WERI-Rb-1 (cell line): ENCODE measurements around the gene ROPN1L.

ENCODE experiments used
- DNase-seq: peaks from one replicate; pipeline ENCODE4 v3.0.0-alpha.2; 2020
- H3K27ac ChIP-seq: fragments of 250-450 bp; sonication (Bioruptor Pico); 2 replicates; pipeline ENCODE4 v1.5.1; 2020; ENCODE audit warnings: mild to moderate bottlenecking, moderate library complexity
- H3K27me3 ChIP-seq: fragments of 250-450 bp; sonication (Bioruptor Pico); 2 replicates; pipeline ENCODE4 v1.5.1; 2021; ENCODE audit warnings: mild to moderate bottlenecking, low read depth, moderate library complexity; ENCODE audit not compliant: insufficient read depth, severe bottlenecking
- H3K36me3 ChIP-seq: fragments of 250-450 bp; sonication (Bioruptor Pico); 2 replicates; pipeline ENCODE4 v1.5.1; 2020; ENCODE audit warnings: mild to moderate bottlenecking, moderate library complexity
- H3K4me3 ChIP-seq: 2 replicates; pipeline ENCODE4 v1.5.1; 2011; ENCODE audit warnings: low read depth, mild to moderate bottlenecking, control low read depth, low read length
- H3K9me3 ChIP-seq: fragments of 250-450 bp; sonication (Bioruptor Pico); 2 replicates; pipeline ENCODE4 v1.5.1; 2021; ENCODE audit warnings: mild to moderate bottlenecking, moderate library complexity; ENCODE audit not compliant: severe bottlenecking
- CTCF ChIP-seq: IDR thresholded peaks from 2 replicates; pipeline ENCODE4 v1.5.1; 2011; ENCODE audit warnings: low read depth, mild to moderate bottlenecking, control low read depth, inconsistent platforms, low read length

ROPN1L gene

GRCh38 chr5:10440367-10440990, 1.2 kb upstream of the ROPN1L start:
- DNase-seq = no peak
- no peaks in the 10 kb centered on the region for H3K9me3 ChIP-seq
- H3K27me3 ChIP-seq = no peaks in the 10 kb centered on the region
- no peak for TF ChIP-seq CTCF
- peaks cover 18% of the 10 kb centered on the region for H3K36me3 ChIP-seq
- H3K27ac ChIP-seq = no peak overlapping the region
- H3K4me3 ChIP-seq = peak overlapping the region; percentile 71

- no peaks in the 10 kb centered on the region for H3K9me3 ChIP-seq
- peak overlapping the region; percentile 71 for H3K4me3 ChIP-seq
- no peak for DNase-seq
- no peak for TF ChIP-seq CTCF
- peak overlapping the region; percentile 4; the same call in 1 of the 2 replicates for H3K27ac ChIP-seq
- H3K27me3 ChIP-seq = no peaks in the 10 kb centered on the region
- H3K36me3 ChIP-seq = peaks cover 6% of the 10 kb centered on the region; the same call in 1 of the 2 replicates
Observed at GRCh38 chr5:10441992-10442435, 335 bp downstream of the ROPN1L start.

GRCh38 chr5:10442576-10442975, 897 bp downstream of the ROPN1L start:
- Histone ChIP-seq H3K36me3 (peaks cover 5% of the 10 kb centered on the region; the same call in 1 of the 2 replicates), H3K27ac (no peak overlapping the region), H3K4me3 (no peak overlapping the region; the same call in 1 of the 2 replicates), H3K9me3 (no peaks in the 10 kb centered on the region), H3K27me3 (no peaks in the 10 kb centered on the region)
- no peak for DNase-seq
- TF ChIP-seq CTCF = no peak

GRCh38 chr5:10445352-10445751, 3.7 kb downstream of the ROPN1L start:
- no peak for DNase-seq
- H3K4me3 ChIP-seq = no peak overlapping the region
- H3K36me3 ChIP-seq = no peaks in the 10 kb centered on the region
- H3K27ac ChIP-seq = no peak overlapping the region
- no peaks in the 10 kb centered on the region for H3K27me3 ChIP-seq
- TF ChIP-seq CTCF = no peak
- no peaks in the 10 kb centered on the region for H3K9me3 ChIP-seq

GRCh38 chr5:10446490-10446889, 4.8 kb downstream of the ROPN1L start:
- Histone ChIP-seq H3K27me3 (no peaks in the 10 kb centered on the region), H3K36me3 (no peaks in the 10 kb centered on the region), H3K4me3 (no peak overlapping the region), H3K9me3 (no peaks in the 10 kb centered on the region), H3K27ac (no peak overlapping the region)
- no peak for DNase-seq
- TF ChIP-seq CTCF = no peak

GRCh38 chr5:10447041-10447440, 5.4 kb downstream of the ROPN1L start:
- Histone ChIP-seq H3K27me3 (no peaks in the 10 kb centered on the region), H3K4me3 (no peak overlapping the region), H3K9me3 (no peaks in the 10 kb centered on the region), H3K27ac (no peak overlapping the region), H3K36me3 (no peaks in the 10 kb centered on the region)
- TF ChIP-seq CTCF = no peak
- DNase-seq = no peak
